DMS153 (cell line): ENCODE measurements around the gene AP3D1.

ENCODE experiments used
- DNase-seq: peaks from one replicate; lab custom pipeline; 2025; lab: John Stamatoyannopoulos, UW

Gene AP3D1

DNA sequence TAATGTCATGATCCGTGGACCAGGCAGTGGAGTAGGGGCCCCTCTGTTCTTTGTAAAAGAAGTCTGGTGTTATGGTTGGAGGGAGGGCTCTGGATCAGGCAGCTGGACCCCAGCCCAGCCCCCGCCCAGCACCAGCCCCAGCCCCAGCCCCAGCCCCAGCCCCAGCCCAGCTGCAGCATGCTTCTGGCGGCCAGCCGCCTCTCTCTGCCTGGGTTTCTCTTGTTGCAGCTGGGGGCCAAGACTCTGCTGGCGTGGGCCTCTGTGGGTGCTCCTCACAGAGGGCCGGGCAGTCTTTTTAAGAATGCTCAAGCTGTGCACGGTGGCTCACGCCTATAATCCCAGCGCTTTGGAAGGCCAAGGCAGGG lies 30.2 kb upstream of the AP3D1 start:
- DNase-seq: no peak

DNA sequence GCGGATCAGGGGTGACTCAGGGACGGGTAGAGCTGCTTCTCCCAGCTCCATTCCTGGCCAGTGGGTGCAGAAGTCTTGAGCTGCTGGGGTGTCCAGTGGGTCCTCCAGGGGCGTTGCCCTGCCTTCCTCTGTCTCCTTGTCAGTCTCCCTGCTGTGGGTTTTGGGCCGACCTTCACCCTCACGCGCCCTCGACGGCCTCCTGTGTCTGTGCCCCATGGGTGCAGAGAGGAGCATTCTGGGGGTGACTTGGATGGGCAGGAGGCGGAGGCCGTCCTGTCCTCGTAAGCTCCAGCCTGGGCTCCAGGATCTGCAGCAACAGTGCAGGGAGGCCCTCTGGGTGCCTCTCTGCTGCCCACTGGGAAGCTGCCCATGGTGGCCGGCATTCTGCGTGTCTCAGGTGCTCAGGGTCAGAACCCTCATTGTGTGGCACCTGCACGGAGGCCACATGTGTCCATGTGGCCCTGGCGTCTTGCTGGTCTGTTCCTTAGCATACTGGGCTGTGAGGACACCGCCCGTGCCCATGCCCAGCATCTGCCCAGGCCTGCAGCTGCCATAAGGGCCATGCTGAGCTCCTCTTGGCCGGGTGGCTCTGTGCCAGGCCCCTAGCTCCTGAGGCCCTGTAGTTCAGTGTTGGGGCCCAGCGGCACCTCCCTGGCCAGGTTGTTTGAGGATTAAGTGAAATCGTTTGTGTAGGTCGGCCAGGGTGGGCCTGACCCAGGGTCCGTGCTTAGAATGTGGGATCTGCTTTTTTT lies 29.7 kb upstream of the AP3D1 start:
- DNase-seq: no peak

DNA sequence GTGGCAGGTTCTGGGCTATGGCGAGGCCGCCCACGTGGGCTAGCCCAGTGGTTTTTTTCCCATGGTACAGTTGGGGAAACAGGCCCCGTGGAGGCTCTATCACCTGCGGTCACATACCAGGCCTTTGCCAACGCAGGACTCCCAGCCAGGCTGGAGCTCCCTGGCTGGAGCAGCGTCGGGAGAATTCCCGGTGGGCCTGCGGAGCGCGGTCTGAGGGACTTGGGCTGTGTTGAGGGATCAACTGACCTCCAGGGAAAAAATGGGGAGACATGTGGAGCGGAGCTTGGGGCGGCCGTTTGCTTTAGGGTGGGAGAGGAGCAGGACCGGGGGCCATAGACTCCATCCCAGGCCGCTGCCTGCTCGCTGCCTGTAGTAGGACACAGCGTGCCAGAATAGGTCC lies 28.7 kb upstream of the AP3D1 start:
- no peak for DNase-seq

DNA sequence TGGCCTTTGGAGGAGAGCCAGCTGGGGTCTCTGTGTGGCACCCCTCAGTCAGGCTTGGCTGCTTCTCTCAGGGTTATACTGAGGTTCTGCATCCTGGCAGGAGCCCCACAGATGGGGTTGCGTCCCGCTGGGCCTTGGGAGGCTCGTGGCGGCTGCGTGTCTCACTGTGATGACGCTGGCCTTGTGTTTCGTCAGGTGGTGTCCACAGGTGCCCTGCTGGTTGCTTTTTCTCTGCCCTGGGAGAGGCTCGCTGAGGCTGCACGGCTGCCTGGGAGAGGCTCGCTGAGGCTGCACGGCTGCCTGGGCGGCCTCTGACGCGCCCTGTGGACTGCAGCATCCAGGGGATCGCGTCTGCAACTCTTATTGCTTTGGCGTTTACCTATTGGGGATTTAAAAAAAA lies 27.7 kb upstream of the AP3D1 start:
- no peak for DNase-seq

DNA sequence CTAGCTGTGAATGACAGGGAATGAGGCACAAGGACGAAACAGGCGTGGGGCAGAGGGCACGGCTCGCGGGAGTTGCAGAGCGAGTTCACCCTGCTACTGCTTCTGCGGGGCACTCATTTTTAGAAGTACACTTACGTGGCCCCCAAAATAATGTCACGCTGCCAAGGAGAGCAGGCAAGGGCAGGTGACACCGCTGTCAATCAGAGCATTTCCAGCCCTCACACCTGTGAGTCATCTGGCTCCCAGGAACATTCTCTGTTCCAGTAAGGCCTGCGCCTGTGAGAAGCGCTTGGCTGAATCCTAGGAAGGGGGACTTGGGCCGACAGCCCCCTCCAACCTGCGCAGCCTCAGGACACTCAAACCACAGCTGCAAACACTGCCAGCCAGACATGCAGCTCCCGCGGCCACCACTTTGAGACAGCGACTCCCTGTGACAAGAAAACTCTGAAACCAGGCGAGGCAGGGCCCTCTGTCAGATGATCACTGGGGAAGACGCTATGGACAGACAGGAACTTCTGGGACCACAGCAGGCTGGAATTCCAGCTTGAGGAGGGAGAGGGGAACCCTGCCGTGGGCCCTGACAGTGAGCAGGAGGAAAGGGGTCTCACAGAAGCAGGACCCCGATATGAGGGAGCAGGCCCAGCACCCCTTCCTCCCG lies 25.1 kb upstream of the AP3D1 start:
- no peak for DNase-seq

DNA sequence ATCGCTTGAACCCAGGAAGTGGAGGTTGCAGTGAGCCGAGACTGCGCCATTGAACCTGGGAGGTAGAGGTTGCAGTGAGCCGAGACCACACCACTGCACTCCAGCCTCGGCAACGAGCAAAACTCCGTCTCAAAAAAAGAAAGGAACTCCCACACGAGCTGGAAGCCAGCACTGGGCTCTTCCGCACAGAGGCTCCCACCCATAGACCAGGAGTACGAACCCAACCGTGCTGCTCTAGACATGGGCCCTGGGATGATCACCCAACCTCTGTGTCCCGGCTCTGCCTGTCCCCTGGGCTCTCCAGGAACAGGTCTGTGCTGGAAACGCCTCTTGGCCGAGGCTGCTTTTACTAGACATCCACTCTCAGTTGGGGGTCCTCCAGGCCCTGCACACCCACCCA lies 24.4 kb upstream of the AP3D1 start:
- no peak for DNase-seq

DNA sequence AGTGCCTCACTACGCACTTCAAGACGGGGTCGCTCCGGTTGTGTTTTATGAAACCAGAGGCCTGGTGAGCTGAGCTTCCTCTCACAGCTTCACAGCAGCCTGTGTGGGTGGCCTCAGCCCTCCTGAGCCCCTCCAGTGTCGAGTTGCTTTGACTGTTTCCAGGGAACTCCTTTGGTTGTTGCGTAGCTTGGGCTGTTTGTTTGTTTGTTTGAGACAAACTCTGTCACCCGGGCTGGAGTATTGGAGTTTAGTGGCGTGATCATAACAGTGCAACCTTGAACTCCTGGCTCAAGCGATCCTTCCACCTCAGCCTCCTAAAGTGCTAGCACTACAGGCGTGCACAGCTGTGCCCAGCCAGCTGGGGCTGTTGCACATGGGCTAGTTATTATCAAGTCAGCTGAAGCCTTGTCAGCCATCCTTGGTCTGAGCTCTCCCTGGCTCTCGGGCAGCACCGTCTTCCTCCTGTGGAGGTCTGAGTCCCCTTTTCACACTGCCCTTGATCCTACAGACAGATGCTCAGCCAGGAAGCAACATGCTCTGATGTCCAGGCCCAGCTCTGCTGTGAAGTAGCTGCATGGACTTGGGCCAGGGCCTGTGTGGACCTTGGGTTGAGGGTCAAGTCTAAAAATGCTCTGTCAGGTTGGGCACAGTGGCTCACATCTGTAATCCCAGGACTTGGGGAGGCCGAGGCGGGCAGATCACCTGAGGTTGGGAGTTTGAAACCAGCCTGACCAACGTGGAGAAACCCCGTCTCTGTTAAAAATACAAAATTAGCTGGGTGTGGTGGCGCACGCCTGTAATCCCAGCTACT lies 22.6 kb upstream of the AP3D1 start:
- no peak for DNase-seq

DNA sequence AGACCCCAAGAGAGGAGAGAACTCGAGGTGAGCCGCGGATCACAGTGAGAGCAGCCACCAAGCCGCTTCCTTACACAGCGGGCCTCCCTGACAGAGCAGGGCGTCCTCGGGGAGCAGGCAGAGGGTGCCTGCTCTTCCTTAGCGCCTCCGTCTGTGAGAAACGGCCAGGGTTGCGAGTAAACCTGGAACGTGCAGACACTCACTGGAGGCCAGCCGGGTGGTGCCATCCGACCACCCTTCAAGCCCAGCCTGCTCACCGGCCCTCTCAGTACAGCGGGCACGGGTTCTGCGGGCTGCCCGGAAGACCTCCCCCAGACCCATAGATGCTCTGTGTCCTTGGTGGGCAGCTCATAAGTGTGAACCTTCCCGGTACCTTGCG lies 22.0 kb upstream of the AP3D1 start:
- DNase-seq: no peak

DNA sequence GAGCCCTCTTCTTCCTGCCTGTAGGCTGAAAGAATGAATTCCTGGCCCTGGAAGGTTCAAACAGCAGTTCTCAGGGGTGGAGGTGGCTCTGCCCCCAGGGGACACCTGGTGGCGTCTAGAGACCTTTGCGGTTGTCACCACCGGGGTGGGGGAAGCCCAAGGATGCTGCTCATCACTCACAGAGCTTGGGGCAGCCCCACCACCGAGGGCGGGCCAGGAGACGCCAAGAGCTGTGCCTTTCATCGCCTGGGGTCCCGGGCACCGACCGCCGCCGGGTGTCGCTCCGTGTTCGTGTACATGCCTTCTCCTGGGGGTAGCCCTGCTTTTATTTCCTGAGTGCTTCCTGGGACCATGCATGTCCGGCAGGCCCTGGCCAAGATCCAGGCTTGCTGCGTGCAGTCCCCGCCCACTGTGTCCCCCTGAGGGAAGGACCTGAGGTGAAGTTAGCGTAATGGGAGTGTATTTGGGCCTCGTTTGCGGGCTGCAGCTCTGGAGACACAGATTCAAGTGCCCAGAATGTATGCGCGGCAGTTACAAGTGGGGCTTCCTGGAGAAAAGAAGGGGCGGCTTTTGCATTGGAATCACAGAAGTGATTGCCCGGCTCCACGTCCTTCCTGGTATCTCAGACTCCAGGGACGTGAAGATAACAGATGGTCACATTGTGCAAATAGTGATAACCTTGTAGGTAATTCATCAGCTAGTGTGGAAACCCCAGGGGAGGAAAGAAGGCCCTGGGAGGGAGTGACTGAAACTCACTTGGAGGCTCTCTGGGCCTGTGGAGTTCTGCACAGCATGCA lies 20.2 kb upstream of the AP3D1 start:
- DNase-seq: peak; percentile 23

DNA sequence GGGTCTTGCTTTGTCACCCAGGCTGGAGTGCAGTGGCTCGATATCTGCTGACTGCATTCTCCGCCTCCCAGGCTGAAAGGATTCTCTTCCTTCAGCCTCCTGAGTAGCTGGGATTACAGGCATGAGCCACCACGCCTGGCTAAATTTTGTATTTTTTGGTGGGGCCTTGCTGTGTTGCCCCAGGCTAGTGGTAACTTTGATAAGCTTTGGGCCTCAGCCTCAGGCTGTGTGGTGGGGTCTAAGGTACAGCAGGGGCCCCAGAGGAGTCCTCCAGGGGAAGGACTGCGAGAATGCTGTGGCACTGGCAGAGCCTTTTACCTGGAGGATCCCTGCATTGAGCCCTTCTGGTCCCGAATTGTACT lies 19.6 kb upstream of the AP3D1 start:
- no peak for DNase-seq

DNA sequence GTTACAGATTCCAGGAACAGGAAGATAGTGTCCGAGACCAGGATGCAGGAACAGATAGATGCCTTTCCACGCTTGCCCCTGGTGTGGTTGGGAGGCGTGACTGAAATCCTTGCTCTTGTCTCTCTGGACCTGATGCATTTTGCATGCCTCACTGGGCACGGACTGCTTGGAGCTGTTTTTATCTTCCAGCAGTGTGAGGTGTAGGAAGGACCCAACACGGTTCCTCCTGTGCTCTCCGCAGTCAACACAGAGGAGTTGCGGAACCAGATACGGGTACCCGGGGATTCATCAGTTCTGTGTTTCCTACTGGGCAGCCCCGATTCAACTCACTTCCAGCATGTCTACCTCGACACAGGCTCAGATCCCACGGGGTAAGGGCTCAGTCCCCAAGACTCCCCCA lies 18.9 kb upstream of the AP3D1 start:
- no peak for DNase-seq

DNA sequence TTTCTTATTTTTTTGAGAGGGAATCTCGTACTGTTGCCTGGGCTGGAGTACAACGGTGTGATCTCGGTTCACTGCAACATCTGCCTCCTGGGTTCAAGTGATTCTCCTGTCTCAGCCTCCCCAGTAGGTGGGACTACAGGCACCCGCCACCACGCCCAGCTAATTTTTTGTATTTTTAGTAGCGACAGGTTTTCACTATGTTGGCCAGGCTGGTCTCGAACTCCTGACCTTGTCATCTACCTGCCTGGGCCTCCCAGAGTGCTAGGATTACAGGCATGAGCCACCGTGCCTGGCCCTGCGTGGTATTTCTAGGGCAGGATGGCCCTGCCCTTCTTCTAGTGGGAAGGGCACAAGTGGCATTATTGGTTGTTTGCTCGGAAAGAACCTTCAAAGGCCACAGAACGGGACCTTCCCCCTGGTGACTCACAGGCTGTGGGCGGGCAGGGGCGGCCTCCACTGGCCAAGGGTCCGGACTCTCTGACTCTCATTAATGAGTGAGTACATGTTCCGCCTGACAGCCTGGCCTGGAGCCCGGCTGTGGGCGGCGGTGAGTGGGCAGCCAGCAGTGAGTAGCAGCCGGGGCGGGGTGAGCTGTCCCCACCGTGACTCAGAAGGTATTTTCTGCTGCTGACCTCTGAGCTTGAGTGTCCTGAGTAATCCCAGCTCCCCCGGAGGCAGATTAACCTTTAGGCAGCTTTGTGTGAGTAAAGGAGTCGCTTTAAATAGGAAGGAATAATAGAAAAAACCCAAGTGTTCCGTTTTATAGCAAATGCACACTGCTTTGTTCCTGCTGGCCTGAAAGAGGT lies 17.5 kb upstream of the AP3D1 start:
- DNase-seq: peak; percentile 24

DNA sequence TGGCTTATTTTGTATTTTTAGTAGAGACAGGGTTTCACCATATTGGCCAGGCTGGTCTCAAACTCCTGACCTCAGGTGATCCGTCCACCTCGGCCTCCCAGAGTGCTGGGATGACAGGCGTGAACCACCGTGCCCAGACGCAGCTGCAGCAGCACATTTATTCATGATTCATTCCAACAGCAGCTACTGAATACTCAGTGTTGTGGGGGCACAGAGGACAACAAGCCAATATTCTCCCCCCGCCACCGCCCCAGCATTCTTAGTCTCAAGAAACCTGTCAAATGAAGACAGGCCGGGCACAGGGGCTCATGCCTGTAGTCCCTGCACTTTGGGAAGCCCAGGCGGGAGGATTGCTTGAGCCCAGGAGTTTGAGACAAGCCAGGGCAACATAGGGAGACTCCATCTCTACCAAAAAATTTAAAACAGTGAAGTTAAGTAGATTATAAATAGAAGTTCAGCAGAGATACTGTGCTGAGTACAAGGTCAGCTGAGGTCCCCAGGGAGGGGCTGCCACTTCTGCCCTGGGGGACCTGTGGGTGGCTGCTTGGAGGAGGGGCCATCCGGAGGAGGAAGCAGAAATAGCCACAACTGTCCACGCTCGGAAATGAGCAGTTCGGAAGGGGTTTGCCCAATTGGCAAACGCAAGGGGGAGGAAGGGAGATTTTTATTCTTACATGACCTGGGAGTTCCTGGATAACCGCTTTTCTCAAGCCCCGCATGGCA lies 16.7 kb upstream of the AP3D1 start:
- DNase-seq: no peak

DNA sequence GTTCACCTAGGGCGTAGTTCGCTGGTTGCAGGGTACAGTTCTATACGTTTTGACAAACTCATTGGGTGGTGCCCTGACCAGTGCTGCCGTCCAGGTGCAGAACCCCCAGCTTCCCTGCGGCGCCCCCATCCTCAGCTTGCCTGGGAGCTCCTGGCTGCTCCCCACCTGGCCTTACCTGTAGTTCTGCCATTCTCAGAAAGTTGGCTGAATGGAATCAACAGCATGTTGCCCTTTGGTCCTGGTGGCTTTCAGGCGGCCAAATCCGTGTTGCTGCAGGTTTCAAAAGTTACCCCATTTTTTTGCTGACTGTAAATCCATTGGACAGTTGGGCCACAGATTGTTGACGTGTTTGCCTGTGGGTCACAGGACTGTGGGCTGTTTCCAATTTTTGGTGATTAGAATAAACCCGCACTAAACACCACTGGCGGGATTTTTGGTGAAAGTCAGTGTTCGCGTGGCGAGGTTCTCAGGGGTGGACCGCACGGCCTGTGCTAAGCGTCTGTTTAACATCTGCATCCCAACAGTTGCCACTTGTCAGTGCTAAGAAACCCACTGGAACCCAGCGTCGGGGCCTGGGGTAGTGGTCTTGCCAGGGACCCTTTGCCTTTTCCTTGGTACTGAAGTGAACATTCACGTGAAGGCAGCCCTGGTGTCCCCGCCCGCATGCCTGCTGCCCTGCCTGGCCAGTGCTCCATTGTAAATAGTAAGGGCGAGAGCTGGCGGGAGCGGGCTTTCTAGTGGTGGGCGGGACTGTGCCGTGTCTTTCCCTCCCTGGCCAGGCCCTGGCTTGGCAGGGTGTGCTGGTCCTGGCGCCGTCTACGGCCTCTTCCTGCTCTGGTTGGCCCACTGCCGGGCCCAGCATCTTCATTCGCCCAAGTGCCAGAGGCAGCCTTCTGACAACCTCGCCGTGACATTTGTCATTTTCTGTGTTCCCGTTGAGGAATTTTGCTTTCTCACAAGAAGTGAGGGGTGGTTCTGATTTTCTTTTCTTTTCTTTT lies 15.7 kb upstream of the AP3D1 start:
- no peak for DNase-seq

DNA sequence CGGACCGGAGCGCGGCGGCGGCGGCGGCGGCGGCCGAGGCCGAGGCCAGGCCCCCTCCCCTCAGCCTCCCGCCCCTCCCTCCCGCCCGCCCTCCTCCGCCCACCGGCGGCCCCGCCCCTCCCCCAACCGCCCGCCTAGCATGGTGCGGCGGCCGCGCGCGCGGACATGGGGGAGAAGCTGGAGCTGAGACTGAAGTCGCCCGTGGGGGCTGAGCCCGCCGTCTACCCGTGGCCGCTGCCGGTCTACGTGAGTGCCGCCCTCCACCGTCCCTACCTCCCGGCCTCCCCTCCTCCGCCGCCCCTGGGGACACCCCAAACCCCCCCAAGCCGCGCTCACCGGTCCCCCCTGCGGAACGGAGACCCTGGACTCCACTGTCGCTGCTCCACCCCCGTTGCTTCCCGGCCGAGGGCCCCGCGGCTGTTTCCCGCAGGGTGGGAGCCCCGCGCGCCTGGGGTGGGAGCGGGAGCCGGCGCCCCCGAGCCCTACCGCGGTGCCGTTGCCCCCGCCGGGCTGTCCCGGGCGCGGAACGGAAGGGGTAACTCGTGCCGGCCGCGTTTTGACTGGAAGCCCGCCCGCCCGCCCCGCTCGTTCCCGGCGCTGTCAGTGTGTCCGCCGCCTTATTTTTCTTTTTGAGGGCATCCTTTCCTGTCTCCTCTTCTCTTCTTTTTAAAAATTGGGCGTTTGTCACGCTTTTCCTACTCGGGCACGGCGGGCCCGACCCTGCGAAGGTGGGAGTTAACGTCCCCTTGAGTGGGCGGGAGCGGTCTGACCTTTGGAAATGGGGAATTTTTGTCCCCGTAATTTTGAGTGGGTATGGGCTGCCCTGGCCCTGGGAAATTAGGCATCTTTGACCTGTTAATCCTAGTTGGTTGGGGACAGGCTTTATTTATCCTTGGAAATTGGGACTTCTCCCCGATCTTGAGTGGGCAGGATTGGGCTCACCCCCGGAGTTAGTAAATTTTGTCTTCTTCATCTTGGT lies 12.9 kb upstream of the AP3D1 start:
- no peak for DNase-seq

DNA sequence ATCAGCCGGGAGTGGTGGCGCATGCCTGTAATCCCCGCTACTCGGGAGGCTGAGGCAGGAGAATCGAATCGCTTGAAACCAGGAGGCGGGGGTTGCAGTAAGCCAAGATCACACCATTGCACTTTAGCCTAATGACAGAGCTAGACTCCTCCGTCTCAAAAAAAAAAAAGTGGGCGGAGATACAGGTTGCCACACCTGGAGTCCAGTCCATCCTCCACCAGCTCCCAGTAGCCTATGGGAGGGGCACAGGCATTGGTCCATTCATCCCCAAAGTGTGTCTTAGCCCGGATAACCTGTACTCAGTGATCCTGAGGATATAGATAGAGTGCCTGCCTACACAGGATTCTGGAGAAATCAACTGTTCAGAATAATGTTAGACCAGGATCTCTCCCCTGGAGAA lies 9.0 kb upstream of the AP3D1 start:
- no peak for DNase-seq

DNA sequence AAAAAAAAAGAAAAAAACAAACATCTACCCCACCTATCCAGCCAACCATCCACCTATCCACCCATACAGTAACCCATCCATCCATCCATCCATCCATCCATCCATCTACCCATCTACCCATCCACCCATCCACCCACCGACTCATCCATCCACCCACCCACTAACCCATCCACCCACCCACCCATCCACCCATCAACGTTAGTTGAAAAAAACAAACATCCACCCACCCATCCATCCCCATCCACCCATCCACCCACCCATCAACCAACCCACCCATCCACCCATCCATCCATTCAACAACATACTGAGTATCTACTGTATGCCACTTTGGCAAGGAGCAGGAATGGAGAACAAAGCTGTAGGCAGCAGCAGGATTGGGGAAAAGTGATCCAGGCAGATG lies 6.1 kb upstream of the AP3D1 start:
- no peak for DNase-seq

DNA sequence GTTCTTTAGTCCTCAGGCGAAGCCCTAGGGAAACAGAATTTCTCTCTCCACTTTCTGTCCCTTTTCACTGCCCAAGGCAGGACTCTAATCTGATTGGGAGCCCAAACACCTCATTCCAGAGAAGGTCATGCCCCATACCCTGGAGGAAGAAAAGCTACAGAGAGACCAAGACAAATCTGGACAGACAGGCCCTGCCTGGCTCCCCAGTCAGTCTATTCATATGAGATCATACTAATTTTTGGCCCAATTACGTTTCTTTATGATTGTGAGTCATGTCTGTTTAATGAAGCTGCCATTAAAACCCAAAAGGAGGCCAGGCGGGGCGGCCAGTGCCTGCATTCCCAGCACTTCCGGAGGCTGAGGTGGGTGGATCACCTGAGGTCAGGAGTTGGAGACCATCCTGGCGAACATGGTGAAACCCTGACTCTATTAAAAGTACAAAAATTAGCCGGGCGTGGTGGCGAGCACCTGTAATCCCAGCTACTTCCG lies 3.3 kb upstream of the AP3D1 start:
- no peak for DNase-seq
